HG03439 (cell line): Measurements from ENCODE around the gene MAP1LC3C.
"Not testable (repeated sequence)": the region's sequence is repeated elsewhere in the genome, so short reads cannot be mapped to it uniquely, and the experiment has no call there.

Experiments used
- ATAC-seq: cut with Tn5 transposase; IDR thresholded peaks from one replicate; pipeline ENCODE4 v1.9.1; 2021; ENCODE audit warnings: mild to moderate bottlenecking, moderate library complexity; ENCODE audit not compliant: unreplicated experiment

Gene MAP1LC3C

GRCh38 chr1:241994171-241994570 is 4.7 kb downstream of the MAP1LC3C start:
- no peak for ATAC-seq

- ATAC-seq = no peak
Observed at GRCh38 chr1:241992734-241993133, 6.2 kb downstream of the MAP1LC3C start.

- no peak for ATAC-seq
Observed at GRCh38 chr1:241990040-241990439, 8.9 kb downstream of the MAP1LC3C start.

GRCh38 chr1:241988389-241988930 is 10.4 kb downstream of the MAP1LC3C start:
- ATAC-seq = not testable (repeated sequence)

- no peak for ATAC-seq
Observed at GRCh38 chr1:241985787-241986186, 13.1 kb downstream of the MAP1LC3C start.

- ATAC-seq = no peak
Observed at GRCh38 chr1:241979926-241980325, 19.0 kb downstream of the MAP1LC3C start.

GRCh38 chr1:241979071-241979470 is 19.8 kb downstream of the MAP1LC3C start:
- no peak for ATAC-seq

GRCh38 chr1:241976229-241976628 is 22.7 kb downstream of the MAP1LC3C start:
- no peak for ATAC-seq

- no peak for ATAC-seq
Observed at GRCh38 chr1:241972703-241973369, 26.1 kb downstream of the MAP1LC3C start.

GRCh38 chr1:241968611-241969010 is 30.3 kb downstream of the MAP1LC3C start:
- ATAC-seq = no peak

GRCh38 chr1:241964550-241965282 is 34.2 kb downstream of the MAP1LC3C start:
- no peak for ATAC-seq

GRCh38 chr1:241963722-241964121 is 35.2 kb downstream of the MAP1LC3C start:
- ATAC-seq = no peak

- no peak for ATAC-seq
Observed at GRCh38 chr1:241962153-241962552, 36.7 kb downstream of the MAP1LC3C start.

- no peak for ATAC-seq
Observed at GRCh38 chr1:241957692-241958494, 41.0 kb downstream of the MAP1LC3C start, which contains the start of gene BECN2. Gene BECN2 (plus strand): TSS chr1:241957767. CDS start chr1:241957767, 0 bp downstream.

GRCh38 chr1:241950390-241950789 is 48.5 kb downstream of the MAP1LC3C start:
- no peak for ATAC-seq

- no peak for ATAC-seq
Observed at GRCh38 chr1:241947354-241947753, 51.5 kb downstream of the MAP1LC3C start.
